IMR-90 (cell line): Measurements from ENCODE around the gene BFSP1.

ENCODE experiments used
- BHLHE40 ChIP-seq: fragments of 150-350 bp; IDR thresholded peaks from 2 replicates; pipeline ENCODE4 v1.6.1; 2016; ENCODE audit warnings: mild to moderate bottlenecking, low read depth, low read length
- CEBPB ChIP-seq: IDR thresholded peaks from 2 replicates; pipeline ENCODE4 v1.6.1; 2012; ENCODE audit warnings: low read depth, low read length, improper control_type of control experiment
- CHD1 ChIP-seq: IDR thresholded peaks from 2 replicates; pipeline ENCODE4 v1.6.1; 2012; ENCODE audit warnings: low read depth, low read length, improper control_type of control experiment
- MAFK ChIP-seq: IDR thresholded peaks from 2 replicates; pipeline ENCODE4 v1.6.1; 2012; ENCODE audit warnings: low read depth, low read length, improper control_type of control experiment
- MXI1 ChIP-seq: IDR thresholded peaks from 2 replicates; pipeline ENCODE4 v1.6.1; 2012; ENCODE audit warnings: low read depth, mild to moderate bottlenecking, low read length, moderate library complexity, borderline replicate concordance
- POLR2A ChIP-seq: IDR thresholded peaks from 2 replicates; pipeline ENCODE4 v1.6.1; 2012; ENCODE audit warnings: mild to moderate bottlenecking, low read depth, low read length
- RAD21 ChIP-seq: IDR thresholded peaks from 2 replicates; pipeline ENCODE4 v1.6.1; 2012; ENCODE audit warnings: low read length, improper control_type of control experiment
- USF2 ChIP-seq: fragments of 150-350 bp; IDR thresholded peaks from 2 replicates; pipeline ENCODE4 v1.6.1; 2017; ENCODE audit warnings: mild to moderate bottlenecking, antibody characterized with exemption, low read length, low read depth
- TF ChIP-seq, protein P1 (sequence below): conservative IDR thresholded peaks from 2 replicates; pipeline ENCODE4 v1.5.1; 2012; ENCODE audit warnings: mild to moderate bottlenecking, low read depth, low read length, improper control_type of control experiment
- TF ChIP-seq, protein P2 (sequence below): fragments of 150-350 bp; IDR thresholded peaks from 2 replicates; pipeline ENCODE4 v1.6.1; 2016; ENCODE audit warnings: low read depth, mild to moderate bottlenecking, low read length, moderate library complexity, borderline replicate concordance

- TF ChIP-seq POLR2A (no peak), USF2 (no peak), MXI1 (no peak), RAD21 (no peak; the same call in 1 of the 2 replicates), CHD1 (no peak), CEBPB (no peak), BHLHE40 (no peak), MAFK (no peak)
- TF ChIP-seq, protein P1, sequence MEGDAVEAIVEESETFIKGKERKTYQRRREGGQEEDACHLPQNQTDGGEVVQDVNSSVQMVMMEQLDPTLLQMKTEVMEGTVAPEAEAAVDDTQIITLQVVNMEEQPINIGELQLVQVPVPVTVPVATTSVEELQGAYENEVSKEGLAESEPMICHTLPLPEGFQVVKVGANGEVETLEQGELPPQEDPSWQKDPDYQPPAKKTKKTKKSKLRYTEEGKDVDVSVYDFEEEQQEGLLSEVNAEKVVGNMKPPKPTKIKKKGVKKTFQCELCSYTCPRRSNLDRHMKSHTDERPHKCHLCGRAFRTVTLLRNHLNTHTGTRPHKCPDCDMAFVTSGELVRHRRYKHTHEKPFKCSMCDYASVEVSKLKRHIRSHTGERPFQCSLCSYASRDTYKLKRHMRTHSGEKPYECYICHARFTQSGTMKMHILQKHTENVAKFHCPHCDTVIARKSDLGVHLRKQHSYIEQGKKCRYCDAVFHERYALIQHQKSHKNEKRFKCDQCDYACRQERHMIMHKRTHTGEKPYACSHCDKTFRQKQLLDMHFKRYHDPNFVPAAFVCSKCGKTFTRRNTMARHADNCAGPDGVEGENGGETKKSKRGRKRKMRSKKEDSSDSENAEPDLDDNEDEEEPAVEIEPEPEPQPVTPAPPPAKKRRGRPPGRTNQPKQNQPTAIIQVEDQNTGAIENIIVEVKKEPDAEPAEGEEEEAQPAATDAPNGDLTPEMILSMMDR, result no peak
- TF ChIP-seq, protein P2, sequence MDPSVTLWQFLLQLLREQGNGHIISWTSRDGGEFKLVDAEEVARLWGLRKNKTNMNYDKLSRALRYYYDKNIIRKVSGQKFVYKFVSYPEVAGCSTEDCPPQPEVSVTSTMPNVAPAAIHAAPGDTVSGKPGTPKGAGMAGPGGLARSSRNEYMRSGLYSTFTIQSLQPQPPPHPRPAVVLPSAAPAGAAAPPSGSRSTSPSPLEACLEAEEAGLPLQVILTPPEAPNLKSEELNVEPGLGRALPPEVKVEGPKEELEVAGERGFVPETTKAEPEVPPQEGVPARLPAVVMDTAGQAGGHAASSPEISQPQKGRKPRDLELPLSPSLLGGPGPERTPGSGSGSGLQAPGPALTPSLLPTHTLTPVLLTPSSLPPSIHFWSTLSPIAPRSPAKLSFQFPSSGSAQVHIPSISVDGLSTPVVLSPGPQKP, result no peak
These were observed 40.0 kb upstream of the BFSP1 start for GRCh38 chr20:17571153-17571527.
